ENCODE data around the gene S100A8. TPM values are rescaled to one million over a fixed set of nuclear protein-coding genes. Genes with fewer than 3 reads are reported as not detected.

S100A8 gene
- total RNA-seq, 1 experiment from 2014 or later, result not detected

- H3K9me3 Mint-ChIP-seq (ENCODE audit: low read depth, unreplicated experiment), result no peaks in the 10 kb centered on the region
- peaks cover 100% of the 10 kb centered on the region for H3K27me3 Mint-ChIP-seq (ENCODE audit: unreplicated experiment)
- BruUV-seq (replicated peaks), result no TSS peak
- no peak overlapping the region for H3K4me3 Mint-ChIP-seq (ENCODE audit: low read depth, unreplicated experiment)
- DNase-seq, result no peak
- intact Hi-C loops (cut with micrococcal nuclease; ENCODE audit: unreplicated experiment), result no loop called here
- no peak overlapping the region for H3K27ac Mint-ChIP-seq (ENCODE audit: unreplicated experiment)
- CTCF ChIA-PET, result no interaction called here
- TF ChIP-seq CTCF (IDR thresholded peaks at IDR 0.05; ENCODE audit: unreplicated experiment), result no peak
- no peaks in the 10 kb centered on the region for H3K4me1 Mint-ChIP-seq (ENCODE audit: low read depth, unreplicated experiment)
- no peaks in the 10 kb centered on the region for H3K36me3 Mint-ChIP-seq (ENCODE audit: insufficient read depth, unreplicated experiment)
These were observed 40.1 kb upstream of the S100A8 start for GRCh38 chr1:153431002-153431401.

- DNase-seq, result no peak
- Mint-ChIP-seq H3K9me3 (ENCODE audit: low read depth, unreplicated experiment) (no peaks in the 10 kb centered on the region), H3K27ac (ENCODE audit: unreplicated experiment) (no peak overlapping the region), H3K4me3 (ENCODE audit: low read depth, unreplicated experiment) (no peak overlapping the region), H3K4me1 (ENCODE audit: low read depth, unreplicated experiment) (no peaks in the 10 kb centered on the region), H3K36me3 (ENCODE audit: insufficient read depth, unreplicated experiment) (no peaks in the 10 kb centered on the region), H3K27me3 (ENCODE audit: unreplicated experiment) (peaks cover 100% of the 10 kb centered on the region)
- no TSS peak for BruUV-seq (replicated peaks)
- CTCF ChIA-PET, result no interaction called here
- intact Hi-C loops (cut with micrococcal nuclease; ENCODE audit: unreplicated experiment), result no loop called here
- no peak for TF ChIP-seq CTCF (IDR thresholded peaks at IDR 0.05; ENCODE audit: unreplicated experiment)
These were observed 39.7 kb upstream of the S100A8 start for GRCh38 chr1:153430561-153430960.

GRCh38 chr1:153430166-153430553, 39.3 kb upstream of the S100A8 start:
- peaks cover 100% of the 10 kb centered on the region for H3K27me3 Mint-ChIP-seq (ENCODE audit: unreplicated experiment)
- no peak for DNase-seq
- CTCF ChIA-PET, result no interaction called here
- H3K4me1 Mint-ChIP-seq (ENCODE audit: low read depth, unreplicated experiment), result no peaks in the 10 kb centered on the region
- no peak overlapping the region for H3K27ac Mint-ChIP-seq (ENCODE audit: unreplicated experiment)
- intact Hi-C loops (cut with micrococcal nuclease; ENCODE audit: unreplicated experiment), result no loop called here
- H3K36me3 Mint-ChIP-seq (ENCODE audit: insufficient read depth, unreplicated experiment), result no peaks in the 10 kb centered on the region
- H3K9me3 Mint-ChIP-seq (ENCODE audit: low read depth, unreplicated experiment), result no peaks in the 10 kb centered on the region
- TF ChIP-seq CTCF (IDR thresholded peaks at IDR 0.05; ENCODE audit: unreplicated experiment), result no peak
- H3K4me3 Mint-ChIP-seq (ENCODE audit: low read depth, unreplicated experiment), result no peak overlapping the region
- no TSS peak for BruUV-seq (replicated peaks)

- H3K27me3 Mint-ChIP-seq (ENCODE audit: unreplicated experiment), result peaks cover 100% of the 10 kb centered on the region
- CTCF ChIA-PET, result no interaction called here
- no peaks in the 10 kb centered on the region for H3K4me1 Mint-ChIP-seq (ENCODE audit: low read depth, unreplicated experiment)
- no peaks in the 10 kb centered on the region for H3K36me3 Mint-ChIP-seq (ENCODE audit: insufficient read depth, unreplicated experiment)
- TF ChIP-seq CTCF (IDR thresholded peaks at IDR 0.05; ENCODE audit: unreplicated experiment), result no peak
- no peak for DNase-seq
- H3K27ac Mint-ChIP-seq (ENCODE audit: unreplicated experiment), result no peak overlapping the region
- no peaks in the 10 kb centered on the region for H3K9me3 Mint-ChIP-seq (ENCODE audit: low read depth, unreplicated experiment)
- no TSS peak for BruUV-seq (replicated peaks)
- H3K4me3 Mint-ChIP-seq (ENCODE audit: low read depth, unreplicated experiment), result no peak overlapping the region
- intact Hi-C loops (cut with micrococcal nuclease; ENCODE audit: unreplicated experiment), result no loop called here
These were observed 38.6 kb upstream of the S100A8 start for GRCh38 chr1:153429266-153430165.
